NCI-H146 (cell line): ENCODE measurements around the gene ASH1L.
"Not testable (repeated sequence)": the region's sequence is repeated elsewhere in the genome, so short reads cannot be mapped to it uniquely, and the experiment has no call there.

Experiments used
- DNase-seq: peaks from one replicate; lab custom pipeline; 2025; lab: John Stamatoyannopoulos, UW

ASH1L gene

GRCh38 chr1:155442431-155442830, 120.2 kb downstream of the ASH1L start:
- not testable (repeated sequence) for DNase-seq

GRCh38 chr1:155437405-155437804, 125.2 kb downstream of the ASH1L start:
- no peak for DNase-seq

GRCh38 chr1:155433831-155434389, 128.7 kb downstream of the ASH1L start:
- DNase-seq = not testable (repeated sequence)

GRCh38 chr1:155433128-155433830, 129.3 kb downstream of the ASH1L start:
- DNase-seq = not testable (repeated sequence)

GRCh38 chr1:155424091-155424490, 138.5 kb downstream of the ASH1L start:
- DNase-seq = no peak

- DNase-seq = no peak
These were observed 141.8 kb downstream of the ASH1L start for GRCh38 chr1:155420788-155421187.

GRCh38 chr1:155411840-155412239, 150.8 kb downstream of the ASH1L start:
- DNase-seq = not testable (repeated sequence)

GRCh38 chr1:155410931-155411330, 151.7 kb downstream of the ASH1L start:
- DNase-seq = no peak

GRCh38 chr1:155396874-155397476, 165.6 kb downstream of the ASH1L start:
- no peak for DNase-seq

- DNase-seq = no peak
These were observed 169.6 kb downstream of the ASH1L start for GRCh38 chr1:155392898-155393411.

- no peak for DNase-seq
These were observed 172.8 kb downstream of the ASH1L start for GRCh38 chr1:155389826-155390225.

GRCh38 chr1:155385836-155386235, 176.8 kb downstream of the ASH1L start:
- not testable (repeated sequence) for DNase-seq

- no peak for DNase-seq
These were observed 179.2 kb downstream of the ASH1L start for GRCh38 chr1:155383406-155383805.

GRCh38 chr1:155379631-155380090, 182.9 kb downstream of the ASH1L start:
- DNase-seq = no peak

GRCh38 chr1:155379180-155379579, 183.4 kb downstream of the ASH1L start:
- DNase-seq = no peak

- DNase-seq = no peak
These were observed 202.6 kb downstream of the ASH1L start for GRCh38 chr1:155360051-155360450.

GRCh38 chr1:155352631-155353030, 210.0 kb downstream of the ASH1L start:
- no peak for DNase-seq

- no peak for DNase-seq
These were observed 219.8 kb downstream of the ASH1L start for GRCh38 chr1:155342842-155343241.

GRCh38 chr1:155339515-155340097, 223.0 kb downstream of the ASH1L start:
- DNase-seq = no peak

GRCh38 chr1:155334962-155335361, 227.6 kb downstream of the ASH1L start:
- no peak for DNase-seq

GRCh38 chr1:155329980-155330598, 232.5 kb downstream of the ASH1L start:
- no peak for DNase-seq

GRCh38 chr1:155328856-155329255, 233.7 kb downstream of the ASH1L start:
- DNase-seq = not testable (repeated sequence)
